B cell (primary cell): Measurements from ENCODE around the gene GABRE. TPM values are rescaled to one million over a fixed set of nuclear protein-coding genes. Genes with fewer than 3 reads are reported as not detected.

Experiments
- ATAC-seq: fragments of 200-7000 bp; cut with Tn5 transposase; one replicate; pipeline ENCODE4 v1.10.0; 2021; ENCODE audit warnings: low read depth, mild to moderate bottlenecking, moderate number of reproducible peaks, moderate library complexity
- CTCF ChIA-PET: fragments of 350-600 bp; sonication (Branson Sonifier 250); formaldehyde crosslinking; loops from one replicate; lab custom pipeline; 2021; ENCODE audit warnings: antibody characterized with exemption, inconsistent platforms; lab: Charles Lee
- POLR2A ChIA-PET: fragments of 350-600 bp; sonication (Branson Sonifier 250); formaldehyde crosslinking; loops from one replicate; lab custom pipeline; 2021; ENCODE audit warnings: antibody characterized with exemption; lab: Charles Lee
- DNase-seq: peaks from one replicate; pipeline ENCODE4 v3.0.0; 2013
- H2AFZ ChIP-seq: 2 replicates; pipeline ENCODE4 v1.6.1; 2012; ENCODE audit warnings: mild to moderate bottlenecking, low read depth, low read length; ENCODE audit not compliant: insufficient read depth, poor library complexity, severe bottlenecking
- H3K27ac ChIP-seq, 2 donors: 1 replicate in 1 of 2; 2 replicates in 1 of 2; pipeline ENCODE4 v1.5.1; 2012 to 2013; ENCODE audit warnings: low read length in 2 of 2, mild to moderate bottlenecking in 2 of 2, moderate library complexity in 1 of 2
- H3K27me3 ChIP-seq, 4 experiments: fragments of 200-600 bp in 1 of 4; sonication (generic) in 1 of 4; replicated peaks in 1 of 4; 1 replicate in 2 of 4; 2 replicates in 2 of 4; pipeline versions ENCODE4 v1.6.1 to v1.7.0; 2013 to 2016; ENCODE audit warnings: low read length in 3 of 4, mild to moderate bottlenecking in 2 of 4, mixed read lengths in 1 of 4, moderate library complexity in 1 of 4; ENCODE audit not compliant: insufficient read depth in 4 of 4, control insufficient read depth in 3 of 4; ENCODE audit errors: control extremely low read depth in 1 of 4
- H3K36me3 ChIP-seq, 2 experiments: replicated peaks in 1 of 2; 1 replicate in 1 of 2; 2 replicates in 1 of 2; pipeline versions ENCODE4 v1.6.1 to v1.7.1; 2013; ENCODE audit warnings: low read length in 1 of 2; ENCODE audit not compliant: insufficient read depth in 2 of 2, control insufficient read depth in 1 of 2; ENCODE audit errors: control extremely low read depth in 1 of 2, extremely low read depth in 1 of 2
- H3K4me1 ChIP-seq, 2 donors: fragments of 200-600 bp in 1 of 2; sonication (generic) in 1 of 2; 1 replicate in 1 of 2; 2 replicates in 1 of 2; pipeline versions ENCODE4 v1.5.1 to v1.6.1; 2013 to 2017; ENCODE audit warnings: low read length in 2 of 2; ENCODE audit not compliant: control insufficient read depth in 2 of 2, insufficient read depth in 2 of 2
- H3K4me2 ChIP-seq: replicated peaks from 2 replicates; pipeline ENCODE3; 2012; ENCODE audit warnings: mild to moderate bottlenecking, low read depth, low read length; ENCODE audit not compliant: poor library complexity, severe bottlenecking
- H3K4me3 ChIP-seq, 5 experiments: fragments of 200-600 bp in 1 of 5; sonication (generic) in 1 of 5; 1 replicate in 3 of 5; 2 replicates in 2 of 5; pipeline versions ENCODE4 v1.5.1 to v1.7.0; 2011 to 2016; ENCODE audit warnings: low read length in 4 of 5, mild to moderate bottlenecking in 4 of 5, low read depth in 2 of 5, control low read depth in 1 of 5, moderate library complexity in 1 of 5; ENCODE audit not compliant: insufficient read depth in 1 of 5; ENCODE audit errors: control extremely low read depth in 1 of 5, extremely low read depth in 1 of 5
- H3K79me2 ChIP-seq: fragments of 200-600 bp; sonication (generic); one replicate; pipeline ENCODE4 v1.6.0; 2016; ENCODE audit warnings: low read length; ENCODE audit not compliant: control insufficient read depth, insufficient read depth
- H3K9ac ChIP-seq: fragments of 200-600 bp; sonication (generic); 2 replicates; pipeline ENCODE4 v1.6.1; 2017; ENCODE audit warnings: mild to moderate bottlenecking, low read length, moderate library complexity
- H3K9me3 ChIP-seq, 3 donors: one replicate each; pipeline versions ENCODE4 v1.6.1 to v1.7.1; 2013; ENCODE audit warnings: low read length in 2 of 3; ENCODE audit not compliant: control insufficient read depth in 2 of 3, insufficient read depth in 1 of 3; ENCODE audit errors: control extremely low read depth in 1 of 3
- H4K20me1 ChIP-seq: 2 replicates; pipeline ENCODE4 v1.6.0; 2012; ENCODE audit warnings: mild to moderate bottlenecking, low read length; ENCODE audit not compliant: insufficient read depth, control insufficient read depth, poor library complexity, severe bottlenecking
- H3K27ac Mint-ChIP-seq: one replicate; pipeline ENCODE4 v1.8.0; 2021; ENCODE audit warnings: mixed read lengths
- H3K27me3 Mint-ChIP-seq: one replicate; pipeline ENCODE4 v1.8.0; 2021; ENCODE audit warnings: mixed read lengths
- H3K4me1 Mint-ChIP-seq: one replicate; pipeline ENCODE4 v1.8.0; 2021; ENCODE audit warnings: mixed read lengths
- H3K4me3 Mint-ChIP-seq: one replicate; pipeline ENCODE4 v1.8.0; 2021; ENCODE audit warnings: mixed read lengths
- H3K9me3 Mint-ChIP-seq: one replicate; pipeline ENCODE4 v1.8.0; 2022; ENCODE audit warnings: mixed read lengths; ENCODE audit not compliant: insufficient read depth
- CTCF ChIP-seq: fragments of 200-600 bp; IDR thresholded peaks from one replicate; pipeline ENCODE4 v1.8.0; 2022; ENCODE audit warnings: antibody characterized with exemption, mild to moderate bottlenecking
- EZH2 ChIP-seq: IDR thresholded peaks from 2 replicates; pipeline ENCODE4 v1.6.1; 2012; ENCODE audit warnings: borderline replicate concordance, low read depth, mild to moderate bottlenecking, moderate library complexity, low read length; ENCODE audit not compliant: insufficient read depth, poor library complexity, severe bottlenecking
- WGBS: methylation state at CpG from one replicate; pipeline ENCODE4 v1.1.5; 2013; ENCODE audit warnings: missing lambda C conversion rate; ENCODE audit not compliant: insufficient coverage; 5-methylcytosine and 5-hydroxymethylcytosine counted together
- intact Hi-C: fragments of 100-400 bp; cut with micrococcal nuclease; formaldehyde crosslinking; loops from one replicate; pipeline ENCODE4 v1.10.0; 2022
- polyA plus RNA-seq: library from polyadenylated mRNA; depleted of rRNA; stranded (reverse); fragments of >200 nt; gene quantifications from 2 replicates; pipeline ENCODE4 v1.2.3, GENCODE V29; 2012
- total RNA-seq, 2 donors: library from RNA; stranded (reverse); fragments of 120-200 nt in 1 of 2; gene quantifications; 1 replicate in 1 of 2; 2 replicates in 1 of 2; pipeline versions ENCODE4 v1.2.3 to v1.2.4, GENCODE V29; 2013 to 2022

GABRE gene
- total and polyA plus RNA-seq, 2 donors (not counting 1 experiment from before 2014, with no cell fraction given) = not detected

- Histone ChIP-seq H3K27me3 (no peaks in the 10 kb centered on the region), H3K36me3 (no peaks in the 10 kb centered on the region), H3K9me3 (peaks cover 0 to 2% (median 0%) of the 10 kb centered on the region in 3 donors), H3K4me2 (no peak overlapping the region), H3K79me2 (no peaks in the 10 kb centered on the region), H4K20me1 (no peaks in the 10 kb centered on the region), H3K27ac (no peak overlapping the region), H2AFZ (no peak overlapping the region), H3K4me1 (no peaks in the 10 kb centered on the region), H3K4me3 (no peak overlapping the region), H3K9ac (no peak overlapping the region)
- POLR2A ChIA-PET = no interaction called here
- ATAC-seq = no peak
- H3K27ac Mint-ChIP-seq = no peak overlapping the region
- TF ChIP-seq EZH2 (no peak), CTCF (no peak)
- H3K4me3 Mint-ChIP-seq = no peak overlapping the region
- no peak for DNase-seq
- no peaks in the 10 kb centered on the region for H3K4me1 Mint-ChIP-seq
- no peaks in the 10 kb centered on the region for H3K9me3 Mint-ChIP-seq
- intact Hi-C loops = no loop called here
- CTCF ChIA-PET = interaction anchor here (0.7 kb wide), 1 partner anchor 327 kb away, joined by 3 read pairs; no protein-coding TSS in a partner anchor
- no peaks in the 10 kb centered on the region for H3K27me3 Mint-ChIP-seq
Observed at GRCh38 chrX:151938172-151938571, 36.3 kb downstream of the GABRE start.

DNA sequence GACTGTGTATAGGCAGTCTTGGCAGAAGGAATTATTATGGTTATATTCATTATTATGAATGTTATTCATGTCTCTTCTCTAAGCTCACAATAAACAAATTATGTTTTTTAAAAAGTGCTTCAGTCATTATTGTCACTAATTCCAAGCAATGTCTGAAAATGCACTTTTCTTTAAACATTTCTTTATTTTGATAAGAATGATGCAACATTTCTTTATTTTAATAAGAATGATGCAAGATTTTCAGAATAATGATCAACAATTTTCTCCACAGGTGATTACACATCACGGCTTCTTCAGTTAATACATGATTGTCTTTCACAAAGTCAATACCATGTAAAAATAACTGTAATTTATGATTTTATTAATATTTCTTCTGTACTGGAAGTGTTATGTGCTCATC lies 39.1 kb downstream of the GABRE start:
- H3K79me2 ChIP-seq = no peaks in the 10 kb centered on the region
- H3K4me3 ChIP-seq = no peak overlapping the region
- no peak overlapping the region for H3K27ac ChIP-seq
- H3K4me2 ChIP-seq = no peak overlapping the region
- H3K27ac Mint-ChIP-seq = no peak overlapping the region
- H3K4me1 ChIP-seq = no peaks in the 10 kb centered on the region
- intact Hi-C loops = no loop called here
- no peaks in the 10 kb centered on the region for H4K20me1 ChIP-seq
- ChIA-PET CTCF (no interaction called here), POLR2A (no interaction called here)
- TF ChIP-seq EZH2 (no peak), CTCF (no peak)
- H3K9ac ChIP-seq = no peak overlapping the region
- no CpG with 5 or more reads among the region's 1 CpG for WGBS
- H3K9me3 ChIP-seq = no peaks in the 10 kb centered on the region
- H3K4me1 Mint-ChIP-seq = no peaks in the 10 kb centered on the region
- H2AFZ ChIP-seq = no peak overlapping the region
- H3K9me3 Mint-ChIP-seq = no peaks in the 10 kb centered on the region
- DNase-seq (no peak), ATAC-seq (no peak)
- H3K36me3 ChIP-seq = no peaks in the 10 kb centered on the region
- no peak overlapping the region for H3K4me3 Mint-ChIP-seq
- H3K27me3 Mint-ChIP-seq = no peaks in the 10 kb centered on the region
- H3K27me3 ChIP-seq = no peaks in the 10 kb centered on the region
